GM19452 (cell line): Measurements from ENCODE around the gene OPN1SW.

Source experiments
- ATAC-seq: cut with Tn5 transposase; IDR thresholded peaks from one replicate; pipeline ENCODE4 v1.9.1; 2021; ENCODE audit not compliant: unreplicated experiment

The OPN1SW gene

GRCh38 chr7:128793181-128793547 lies 17.6 kb upstream of the OPN1SW start:
- no peak for ATAC-seq

- ATAC-seq, result no peak
Observed at GRCh38 chr7:128792471-128793180, 17.0 kb upstream of the OPN1SW start.

- ATAC-seq, result no peak
Observed at GRCh38 chr7:128791972-128792327, 16.4 kb upstream of the OPN1SW start.

- ATAC-seq, result peak; percentile 87
Observed at GRCh38 chr7:128791121-128791971, 15.8 kb upstream of the OPN1SW start, which contains the start of gene CCDC136. Gene CCDC136 (plus strand): TSS chr7:128791968. CDS start chr7:128792412, 444 bp downstream.

GRCh38 chr7:128790315-128791041 lies 14.9 kb upstream of the OPN1SW start:
- peak; percentile 5 for ATAC-seq

GRCh38 chr7:128788446-128789412 lies 13.1 kb upstream of the OPN1SW start:
- ATAC-seq, result no peak

GRCh38 chr7:128785738-128786137 lies 10.1 kb upstream of the OPN1SW start:
- no peak for ATAC-seq

GRCh38 chr7:128783143-128783861 lies 7.7 kb upstream of the OPN1SW start:
- ATAC-seq, result no peak

- no peak for ATAC-seq
Observed at GRCh38 chr7:128781851-128782250, 6.3 kb upstream of the OPN1SW start.

- ATAC-seq, result no peak
Observed at GRCh38 chr7:128781126-128781525, 5.5 kb upstream of the OPN1SW start.

GRCh38 chr7:128778946-128779345 lies 3.4 kb upstream of the OPN1SW start:
- ATAC-seq, result no peak

GRCh38 chr7:128777156-128778123 lies 1.8 kb upstream of the OPN1SW start:
- ATAC-seq, result no peak

- no peak for ATAC-seq
Observed at GRCh38 chr7:128774921-128775320, 673 bp downstream of the OPN1SW start.

- no peak for ATAC-seq
Observed at GRCh38 chr7:128774029-128774689, 1.4 kb downstream of the OPN1SW start.

GRCh38 chr7:128773604-128774003 lies 2.0 kb downstream of the OPN1SW start:
- ATAC-seq, result no peak

GRCh38 chr7:128770233-128770632 lies 5.4 kb downstream of the OPN1SW start:
- no peak for ATAC-seq

- no peak for ATAC-seq
Observed at GRCh38 chr7:128767475-128768110, 8.0 kb downstream of the OPN1SW start.

- ATAC-seq, result no peak
Observed at GRCh38 chr7:128763541-128763940, 12.1 kb downstream of the OPN1SW start.
